Naive thymus-derived CD8-positive, alpha-beta T cell (primary cell): ENCODE data around the gene KRT8. TPM values are rescaled to one million over a fixed set of nuclear protein-coding genes. Genes with fewer than 3 reads are reported as not detected.
"Not testable (repeated sequence)": the region's sequence is repeated elsewhere in the genome, so short reads cannot be mapped to it uniquely, and the experiment has no call there.

Source experiments
- ATAC-seq, 2 donors: fragments of 150-1000 bp; cut with Tn5 transposase in 1 of 2; sonication (Bioruptor Pico), chemical (Tn5 transposase) in 1 of 2; 1 replicate in 1 of 2; 2 replicates in 1 of 2; pipeline ENCODE4 v1.10.0; 2021; ENCODE audit warnings: mild to moderate bottlenecking in 2 of 2, moderate library complexity in 2 of 2
- POLR2A ChIA-PET: fragments of 350-600 bp; sonication (Branson Sonifier 250); formaldehyde crosslinking; loops from one replicate; lab custom pipeline; 2021; ENCODE audit warnings: antibody characterized with exemption; lab: Charles Lee
- DNase-seq, 10 donors: peaks; one replicate each; pipeline versions ENCODE4 v3.0.0 to v3.0.0-alpha.2; 2020 to 2022
- H3K27ac Mint-ChIP-seq, 10 donors: one replicate each; pipeline ENCODE4 v1.8.0; 2020 to 2022; ENCODE audit warnings: mild to moderate bottlenecking in 10 of 10, mixed read lengths in 10 of 10, moderate library complexity in 4 of 10, inconsistent platforms in 1 of 10
- H3K27me3 Mint-ChIP-seq, 5 donors: one replicate each; pipeline ENCODE4 v1.8.0; 2021 to 2022; ENCODE audit warnings: mixed read lengths in 5 of 5
- H3K36me3 Mint-ChIP-seq, 3 donors: one replicate each; pipeline ENCODE4 v1.8.0; 2020 to 2022; ENCODE audit warnings: mixed read lengths in 3 of 3, mild to moderate bottlenecking in 2 of 3, inconsistent platforms in 1 of 3
- H3K4me1 Mint-ChIP-seq, 4 donors: one replicate each; pipeline ENCODE4 v1.8.0; 2021 to 2022; ENCODE audit warnings: mixed read lengths in 4 of 4
- H3K4me3 Mint-ChIP-seq, 10 donors: one replicate each; pipeline ENCODE4 v1.8.0; 2020 to 2022; ENCODE audit warnings: mild to moderate bottlenecking in 10 of 10, mixed read lengths in 10 of 10, moderate library complexity in 6 of 10, inconsistent platforms in 1 of 10
- H3K9me3 Mint-ChIP-seq, 9 donors: one replicate each; pipeline ENCODE4 v1.8.0; 2020 to 2022; ENCODE audit warnings: mixed read lengths in 9 of 9, mild to moderate bottlenecking in 3 of 9, inconsistent platforms in 1 of 9, moderate library complexity in 1 of 9
- polyA plus RNA-seq, 3 donors: library from polyadenylated mRNA; unstranded; fragments of 300-500 nt; fragmentation: Illumina TruSeq; gene quantifications; one replicate each; pipeline ENCODE4 v1.2.3, GENCODE V29; 2021
- total RNA-seq, 8 experiments: library from RNA in 2 of 8; stranded (reverse) in 2 of 8; gene quantifications; one replicate each; pipeline ENCODE4 v1.2.3 and lab custom pipeline; 2021 to 2026

The KRT8 gene
- total and polyA plus RNA-seq, 5 experiments from 2014 or later = 0.52 to 0.66 TPM; not detected in 3

GRCh38 chr12:52862023-52862422 lies 42.9 kb downstream of the KRT8 start:
- Mint-ChIP-seq H3K27me3 (no peaks in the 10 kb centered on the region), H3K4me3 (no peak overlapping the region), H3K9me3 (no peaks in the 10 kb centered on the region), H3K36me3 (no peaks in the 10 kb centered on the region), H3K4me1 (peaks cover 2 to 8% (median 5%) of the 10 kb centered on the region in 4 donors), H3K27ac (peak overlapping the region in 3 of 10 donors; percentile 53 to 60 (median 59))
- ATAC-seq (no peak), DNase-seq (no peak)
- POLR2A ChIA-PET = no interaction called here

DNA sequence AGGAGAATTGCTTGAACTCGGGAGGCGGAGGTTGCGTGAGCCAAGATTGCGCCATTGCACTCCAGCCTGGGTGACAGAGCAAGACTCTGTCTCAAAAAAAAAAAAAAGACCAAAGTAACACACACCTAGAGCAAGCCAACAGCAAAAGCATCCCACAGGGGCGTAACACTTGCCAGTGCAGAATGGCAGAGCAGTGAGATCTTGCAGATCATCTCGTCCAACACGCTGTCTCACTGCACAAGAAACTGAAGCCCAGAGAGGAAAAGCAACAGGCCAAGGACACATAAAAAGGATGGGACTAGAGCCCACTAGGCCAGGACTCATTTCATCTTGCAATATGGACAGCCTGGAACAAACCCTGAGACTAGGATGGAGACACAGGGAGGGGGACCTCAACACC lies 43.4 kb downstream of the KRT8 start:
- no peaks in the 10 kb centered on the region for H3K9me3 Mint-ChIP-seq
- POLR2A ChIA-PET = no interaction called here
- peaks cover 0 to 6% (median 2%) of the 10 kb centered on the region in 4 donors for H3K4me1 Mint-ChIP-seq
- no peaks in the 10 kb centered on the region for H3K36me3 Mint-ChIP-seq
- DNase-seq (no peak), ATAC-seq (no peak)
- H3K27ac Mint-ChIP-seq = peak overlapping the region in 2 of 10 donors; percentile 15 to 58
- H3K27me3 Mint-ChIP-seq = no peaks in the 10 kb centered on the region
- H3K4me3 Mint-ChIP-seq = no peak overlapping the region

GRCh38 chr12:52860102-52860823 lies 44.6 kb downstream of the KRT8 start:
- H3K4me1 Mint-ChIP-seq = peaks cover 0 to 6% (median 2%) of the 10 kb centered on the region in 4 donors
- no peaks in the 10 kb centered on the region for H3K9me3 Mint-ChIP-seq
- H3K4me3 Mint-ChIP-seq = no peak overlapping the region
- peaks cover 0 to 2% (median 0%) of the 10 kb centered on the region in 5 donors for H3K27me3 Mint-ChIP-seq
- no peaks in the 10 kb centered on the region for H3K36me3 Mint-ChIP-seq
- POLR2A ChIA-PET = no interaction called here
- ATAC-seq = no peak
- peak overlapping the region in 4 of 10 donors; percentile 24 to 61 (median 44) for H3K27ac Mint-ChIP-seq
- DNase-seq = no peak

GRCh38 chr12:52857500-52857899 lies 47.4 kb downstream of the KRT8 start:
- peaks cover 0 to 4% (median 2%) of the 10 kb centered on the region in 4 donors for H3K4me1 Mint-ChIP-seq
- no peak overlapping the region for H3K4me3 Mint-ChIP-seq
- DNase-seq = no peak
- no peaks in the 10 kb centered on the region for H3K36me3 Mint-ChIP-seq
- peaks cover 0 to 9% (median 1%) of the 10 kb centered on the region in 5 donors for H3K27me3 Mint-ChIP-seq
- POLR2A ChIA-PET = no interaction called here
- H3K27ac Mint-ChIP-seq = no peak overlapping the region
- H3K9me3 Mint-ChIP-seq = no peaks in the 10 kb centered on the region
- no peak for ATAC-seq

DNA sequence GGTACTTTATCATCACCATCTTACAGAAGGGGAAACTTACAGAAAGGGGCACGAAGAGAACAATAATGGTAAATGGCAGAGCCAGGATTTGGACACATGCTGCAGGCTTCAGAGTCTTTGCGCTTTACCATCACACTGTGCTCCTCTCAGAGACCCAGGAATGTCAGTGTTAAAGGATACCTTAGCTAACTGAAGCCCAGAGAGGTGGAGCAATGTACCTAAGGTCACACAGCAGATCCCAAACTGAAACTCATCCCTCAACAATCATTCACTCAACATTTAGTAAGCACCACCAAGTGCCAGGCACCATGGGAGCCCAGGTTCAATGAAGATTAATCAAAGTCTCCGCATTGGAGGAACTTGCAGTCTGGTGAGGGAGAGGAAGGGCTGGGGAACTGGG lies 48.1 kb downstream of the KRT8 start:
- peaks cover 0 to 9% (median 4%) of the 10 kb centered on the region in 5 donors for H3K27me3 Mint-ChIP-seq
- no peak overlapping the region for H3K27ac Mint-ChIP-seq
- POLR2A ChIA-PET = no interaction called here
- peaks cover 0 to 4% (median 2%) of the 10 kb centered on the region in 4 donors for H3K4me1 Mint-ChIP-seq
- H3K9me3 Mint-ChIP-seq = no peaks in the 10 kb centered on the region
- H3K4me3 Mint-ChIP-seq = no peak overlapping the region
- H3K36me3 Mint-ChIP-seq = no peaks in the 10 kb centered on the region
- ATAC-seq = no peak
- no peak for DNase-seq

DNA sequence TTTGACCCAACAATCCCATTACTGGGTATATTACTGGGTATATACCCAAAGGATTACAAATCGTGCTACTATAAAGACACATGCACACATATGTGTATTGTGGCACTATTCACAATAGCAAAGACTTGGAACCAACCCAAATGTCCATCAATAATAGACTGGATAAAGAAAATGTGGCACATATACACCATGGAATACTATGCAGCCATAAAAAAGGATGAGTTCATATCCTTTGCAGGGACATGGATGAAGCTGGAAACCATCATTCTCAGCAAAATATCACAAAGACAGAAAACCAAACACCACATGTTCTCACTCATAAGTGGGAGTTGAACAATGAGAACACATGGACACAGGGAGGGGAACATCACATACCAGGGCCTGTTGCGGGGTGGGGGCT lies 48.8 kb downstream of the KRT8 start:
- H3K9me3 Mint-ChIP-seq, POLR2A ChIA-PET, DNase-seq, H3K27me3 Mint-ChIP-seq, H3K4me3 Mint-ChIP-seq, H3K4me1 Mint-ChIP-seq, H3K36me3 Mint-ChIP-seq, ATAC-seq, H3K27ac Mint-ChIP-seq: not testable (repeated sequence)

GRCh38 chr12:52851787-52852186 lies 53.1 kb downstream of the KRT8 start:
- peaks cover 0 to 2% (median 0%) of the 10 kb centered on the region in 4 donors for H3K4me1 Mint-ChIP-seq
- DNase-seq (no peak), ATAC-seq (no peak)
- H3K9me3 Mint-ChIP-seq = no peaks in the 10 kb centered on the region
- no peak overlapping the region for H3K4me3 Mint-ChIP-seq
- peaks cover 0 to 9% (median 4%) of the 10 kb centered on the region in 5 donors for H3K27me3 Mint-ChIP-seq
- peak overlapping the region in 1 of 10 donors; percentile 29 for H3K27ac Mint-ChIP-seq
- POLR2A ChIA-PET = no interaction called here
- no peaks in the 10 kb centered on the region for H3K36me3 Mint-ChIP-seq

GRCh38 chr12:52850681-52851080 lies 54.2 kb downstream of the KRT8 start:
- no peak for DNase-seq
- Mint-ChIP-seq H3K36me3 (no peaks in the 10 kb centered on the region), H3K9me3 (no peaks in the 10 kb centered on the region), H3K27me3 (peaks cover 0 to 9% (median 4%) of the 10 kb centered on the region in 5 donors), H3K4me3 (no peak overlapping the region), H3K4me1 (peaks cover 0 to 2% (median 0%) of the 10 kb centered on the region in 4 donors), H3K27ac (peak overlapping the region in 1 of 10 donors; percentile 9)
- ATAC-seq = no peak
- POLR2A ChIA-PET = interaction anchor here (0.6 kb wide), 1 partner anchor 18 kb away, joined by 3 read pairs; no protein-coding TSS in a partner anchor

GRCh38 chr12:52849511-52849910 lies 55.4 kb downstream of the KRT8 start:
- Mint-ChIP-seq H3K27ac (no peak overlapping the region), H3K9me3 (no peaks in the 10 kb centered on the region), H3K36me3 (no peaks in the 10 kb centered on the region), H3K4me3 (no peak overlapping the region), H3K27me3 (peaks cover 0 to 9% (median 4%) of the 10 kb centered on the region in 5 donors), H3K4me1 (peaks cover 0 to 3% (median 0%) of the 10 kb centered on the region in 4 donors)
- DNase-seq (no peak), ATAC-seq (no peak)
- POLR2A ChIA-PET = no interaction called here

DNA sequence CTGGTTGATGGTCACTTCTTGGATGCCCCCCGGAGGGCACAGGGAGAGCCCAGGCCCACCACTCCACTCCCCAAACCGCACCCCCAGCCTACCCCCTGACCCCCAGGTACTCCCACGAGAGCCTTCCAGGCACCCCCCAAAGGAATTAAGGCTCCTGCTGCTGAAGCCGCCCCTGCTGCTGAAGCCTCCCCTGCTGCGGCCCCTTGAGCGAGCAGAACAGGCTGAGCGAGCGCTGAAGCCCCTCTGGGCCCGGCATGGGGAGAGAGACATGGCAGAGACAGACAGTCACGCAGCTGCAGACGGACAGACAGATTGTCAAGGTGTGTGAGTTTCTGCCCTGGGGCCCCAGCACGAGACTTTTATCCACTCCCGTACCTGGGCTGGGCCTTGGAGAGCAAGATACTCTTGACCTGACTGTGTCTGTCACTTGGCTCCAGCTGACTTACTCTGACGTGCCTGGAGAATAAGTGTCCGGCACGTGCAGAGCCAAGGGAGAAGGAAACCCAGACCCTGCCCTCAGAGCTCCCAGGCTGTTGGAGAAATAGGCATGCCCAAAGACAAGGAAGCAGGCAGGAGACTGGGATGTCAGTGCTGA lies 56.1 kb downstream of the KRT8 start, which contains the start of gene KRT78:
Gene KRT78, minus strand, starts transcription at position 334 of the 595 bp plus-strand sequence. Its CDS starts 64 bp downstream, at position 270.
- peaks cover 0 to 9% (median 3%) of the 10 kb centered on the region in 5 donors for H3K27me3 Mint-ChIP-seq
- H3K36me3 Mint-ChIP-seq = no peaks in the 10 kb centered on the region
- H3K9me3 Mint-ChIP-seq = no peaks in the 10 kb centered on the region
- H3K4me1 Mint-ChIP-seq = peaks cover 0 to 3% (median 0%) of the 10 kb centered on the region in 4 donors
- no peak within 1 kb of the TSS for H3K4me3 Mint-ChIP-seq
- DNase-seq = no peak
- POLR2A ChIA-PET = no interaction called here
- ATAC-seq = no peak
- peak within 1 kb of the TSS in 1 of 10 donors; percentile 39 for H3K27ac Mint-ChIP-seq

GRCh38 chr12:52847335-52848102 lies 57.4 kb downstream of the KRT8 start:
- Mint-ChIP-seq H3K27me3 (peaks cover 0 to 4% (median 2%) of the 10 kb centered on the region in 5 donors), H3K36me3 (no peaks in the 10 kb centered on the region), H3K4me3 (no peak overlapping the region), H3K4me1 (peaks cover 0 to 5% (median 4%) of the 10 kb centered on the region in 4 donors), H3K27ac (peak overlapping the region in 3 of 10 donors; percentile 39 to 84 (median 41)), H3K9me3 (no peaks in the 10 kb centered on the region)
- POLR2A ChIA-PET = no interaction called here
- DNase-seq (no peak), ATAC-seq (no peak)
